GM21737 (cell line): ENCODE measurements around the gene ECM1.
A peak's percentile ranks its signal among the peaks of the same experiment; 100 is the strongest.

Experiments used
- ATAC-seq: cut with Tn5 transposase; IDR thresholded peaks from one replicate; pipeline ENCODE4 v1.9.1; 2021; ENCODE audit warnings: mild to moderate bottlenecking, moderate library complexity; ENCODE audit not compliant: unreplicated experiment

The ECM1 gene

DNA sequence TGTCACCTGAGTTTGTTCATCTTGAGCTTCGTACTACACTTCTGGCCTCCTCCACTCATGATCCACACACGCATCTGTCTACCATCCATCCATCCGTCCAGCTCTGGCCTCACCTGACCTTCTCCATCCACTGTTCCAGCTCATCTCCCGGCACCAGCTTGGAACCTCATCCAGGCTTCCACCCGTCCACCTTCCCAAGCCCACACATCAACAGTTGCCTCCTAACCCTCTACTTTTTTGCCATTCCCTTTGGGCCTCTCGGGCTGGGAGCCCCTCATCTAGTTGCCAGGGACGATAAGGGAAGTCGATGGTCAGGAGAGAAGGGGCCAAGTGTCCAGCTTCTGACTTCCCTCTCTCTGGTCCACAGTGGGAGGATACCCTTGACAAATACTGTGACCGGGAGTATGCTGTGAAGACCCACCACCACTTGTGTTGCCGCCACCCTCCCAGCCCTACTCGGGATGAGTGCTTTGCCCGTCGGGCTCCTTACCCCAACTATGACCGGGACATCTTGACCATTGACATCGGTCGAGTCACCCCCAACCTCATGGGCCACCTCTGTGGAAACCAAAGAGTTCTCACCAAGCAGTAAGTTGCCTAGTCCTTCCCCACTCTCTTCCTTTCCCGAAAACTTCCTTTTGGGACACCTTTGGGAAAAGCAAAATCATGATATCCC, 4.2 kb downstream of the ECM1 start:
- ATAC-seq = no peak

DNA sequence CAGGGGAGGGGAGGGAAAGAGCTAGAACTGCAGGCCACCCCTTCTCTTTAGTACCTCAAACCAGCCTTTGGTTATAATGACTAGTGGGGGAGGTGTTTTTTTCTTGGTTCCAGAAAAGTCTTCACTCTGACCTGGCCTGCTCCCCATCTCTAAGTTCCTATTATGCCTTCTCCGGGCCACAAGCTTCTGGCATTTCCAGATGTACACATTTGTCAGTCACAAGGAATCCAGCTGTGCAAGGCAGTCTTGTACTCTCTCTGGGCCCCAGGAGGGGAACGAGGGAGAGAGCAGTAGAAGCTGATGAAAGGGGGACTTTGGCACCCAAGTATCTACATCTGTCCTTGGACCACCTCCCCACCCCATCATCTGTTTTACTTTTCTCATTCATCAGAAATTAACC, 4.9 kb downstream of the ECM1 start:
- ATAC-seq = no peak

DNA sequence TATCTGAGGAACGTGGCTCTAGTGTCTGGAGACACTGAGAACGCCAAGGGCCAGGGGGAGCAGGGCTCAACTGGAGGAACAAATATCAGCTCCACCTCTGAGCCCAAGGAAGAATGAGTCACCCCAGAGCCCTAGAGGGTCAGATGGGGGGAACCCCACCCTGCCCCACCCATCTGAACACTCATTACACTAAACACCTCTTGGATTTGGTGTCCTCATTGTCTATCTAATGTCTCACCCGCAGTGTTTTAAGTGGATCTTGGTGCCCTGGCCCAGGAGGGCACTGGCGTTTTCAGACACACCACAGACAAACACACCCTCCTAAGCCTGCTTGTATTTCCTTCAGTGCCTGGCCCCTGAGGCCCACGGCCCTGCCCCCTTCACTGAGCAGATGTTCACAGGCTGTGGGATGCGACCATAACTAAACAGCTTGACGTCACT, 5.5 kb downstream of the ECM1 start:
- no peak for ATAC-seq

DNA sequence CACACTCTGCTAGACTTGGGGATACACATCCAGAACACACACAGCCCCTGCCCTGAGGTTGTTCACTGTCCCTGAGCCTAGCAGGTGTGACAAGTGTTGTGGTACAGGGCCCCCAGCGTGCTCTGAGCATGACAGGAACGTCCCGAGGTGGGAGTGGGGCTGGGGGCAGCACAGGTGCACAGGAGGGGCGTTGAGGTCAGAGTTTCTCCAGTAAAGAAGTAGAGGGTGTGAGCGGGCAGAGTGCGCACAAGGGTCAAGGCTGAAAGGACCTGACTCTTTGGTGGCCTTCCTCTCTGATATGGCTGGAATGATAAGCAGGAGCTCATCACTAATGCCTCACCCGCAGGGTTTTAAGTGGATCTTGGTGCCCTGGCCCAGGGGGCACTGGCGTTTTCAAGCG, 6.4 kb downstream of the ECM1 start:
- no peak for ATAC-seq

DNA sequence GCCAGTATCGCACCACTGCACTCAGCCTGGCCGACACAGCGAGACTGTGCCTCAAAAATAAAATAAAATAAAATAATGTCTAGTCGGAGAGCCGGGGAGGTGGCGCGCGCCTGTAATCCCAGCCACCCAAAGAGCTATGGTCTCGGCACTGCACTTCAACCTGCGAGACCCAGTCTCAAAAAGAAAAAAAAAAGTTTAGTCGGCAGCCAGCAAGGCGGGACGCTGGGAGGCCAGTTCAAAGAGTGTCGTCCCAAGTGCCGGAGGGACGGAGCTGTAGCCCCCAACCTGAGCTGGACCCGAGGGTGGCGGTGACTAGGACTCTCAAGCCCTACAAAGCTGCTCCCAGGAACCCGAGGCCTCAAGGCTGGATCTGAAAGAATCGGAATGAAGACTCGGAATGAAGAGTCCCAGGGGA, 7.0 kb downstream of the ECM1 start:
- ATAC-seq = peak; percentile 2

DNA sequence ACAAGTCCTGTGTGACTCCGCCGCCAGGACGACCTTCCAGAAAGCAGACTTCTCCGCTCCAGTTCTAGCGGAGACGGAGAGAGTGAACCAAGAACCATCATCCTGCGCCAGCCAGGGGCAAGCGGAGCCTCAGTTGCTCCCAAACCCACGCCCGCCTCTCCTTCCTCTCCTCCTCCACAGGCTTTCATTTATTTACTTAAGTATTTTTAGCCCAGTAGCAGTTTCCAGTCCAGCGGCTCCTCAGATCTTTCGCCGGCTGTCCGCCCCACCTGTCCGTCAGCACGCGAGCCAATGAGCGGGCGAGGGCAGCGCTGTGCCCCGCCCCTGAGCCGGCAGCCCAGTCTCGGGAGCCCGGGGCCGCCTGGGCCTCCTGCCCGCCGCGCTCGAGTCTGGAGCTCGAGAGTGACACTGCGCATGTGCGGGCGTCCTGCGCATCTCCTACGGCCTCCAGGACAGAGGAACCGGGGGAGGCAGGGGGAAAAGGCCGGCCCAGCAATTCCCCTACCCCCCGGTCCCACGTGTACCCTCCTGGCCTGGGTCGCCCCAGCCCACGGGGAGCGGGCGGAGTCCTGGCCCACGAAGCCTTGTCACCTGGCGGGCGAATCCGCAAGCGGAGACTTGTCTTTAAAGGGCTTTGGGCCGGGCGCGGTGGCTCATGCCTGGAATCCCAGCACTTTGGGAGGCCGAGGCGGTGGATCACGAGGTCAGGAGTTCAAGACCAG, 7.6 kb downstream of the ECM1 start, which contains the start of gene FALEC:
FALEC (plus strand) TSS at position 425 of the 722 bp plus-strand sequence.
- ATAC-seq = peak; percentile 95

DNA sequence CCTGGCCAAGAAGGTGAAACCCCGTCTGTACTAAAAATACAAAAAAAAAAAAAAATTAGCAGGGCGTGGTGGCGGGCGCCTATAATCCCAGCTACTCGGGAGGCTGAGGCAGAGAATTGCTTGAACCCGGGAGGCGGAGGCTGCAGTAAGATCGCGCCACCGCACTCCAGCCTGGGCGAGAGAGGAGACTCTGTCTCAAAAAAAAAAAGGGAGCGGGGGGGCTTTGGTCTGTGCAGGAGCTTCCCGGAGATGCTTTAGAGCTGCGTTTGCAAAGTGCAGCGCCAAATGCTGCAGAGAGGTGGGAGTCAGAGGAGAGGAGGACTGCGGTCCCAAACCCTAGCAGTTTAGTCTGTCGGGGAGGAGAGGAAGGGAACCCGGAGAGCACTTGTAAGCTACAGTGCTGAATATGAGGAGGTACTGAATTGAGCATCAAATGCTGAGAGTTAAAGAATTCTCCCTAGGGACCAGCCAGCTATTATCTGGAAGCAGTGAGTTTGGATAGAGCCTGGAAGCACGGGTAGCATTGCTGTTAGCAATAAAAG, 8.2 kb downstream of the ECM1 start:
- no peak for ATAC-seq

DNA sequence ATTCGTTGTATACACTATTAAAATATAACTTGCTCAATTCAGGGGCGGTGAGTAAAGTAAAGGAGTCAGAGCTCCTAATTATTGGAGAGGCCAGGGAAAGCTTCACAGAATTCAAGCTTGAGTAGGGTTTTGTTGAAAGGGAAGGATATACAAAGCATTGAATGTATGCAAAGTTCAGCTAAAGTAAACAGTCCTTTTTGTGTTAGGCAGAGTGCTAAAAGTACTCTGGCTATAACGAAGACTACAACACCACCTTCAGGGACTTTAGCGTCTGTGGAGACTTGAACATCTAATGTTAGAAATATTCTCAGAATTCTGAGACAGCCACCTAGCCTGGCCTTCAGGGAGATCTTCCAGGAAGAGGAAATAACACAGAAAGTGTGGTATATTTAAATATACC, 8.7 kb downstream of the ECM1 start:
- no peak for ATAC-seq

DNA sequence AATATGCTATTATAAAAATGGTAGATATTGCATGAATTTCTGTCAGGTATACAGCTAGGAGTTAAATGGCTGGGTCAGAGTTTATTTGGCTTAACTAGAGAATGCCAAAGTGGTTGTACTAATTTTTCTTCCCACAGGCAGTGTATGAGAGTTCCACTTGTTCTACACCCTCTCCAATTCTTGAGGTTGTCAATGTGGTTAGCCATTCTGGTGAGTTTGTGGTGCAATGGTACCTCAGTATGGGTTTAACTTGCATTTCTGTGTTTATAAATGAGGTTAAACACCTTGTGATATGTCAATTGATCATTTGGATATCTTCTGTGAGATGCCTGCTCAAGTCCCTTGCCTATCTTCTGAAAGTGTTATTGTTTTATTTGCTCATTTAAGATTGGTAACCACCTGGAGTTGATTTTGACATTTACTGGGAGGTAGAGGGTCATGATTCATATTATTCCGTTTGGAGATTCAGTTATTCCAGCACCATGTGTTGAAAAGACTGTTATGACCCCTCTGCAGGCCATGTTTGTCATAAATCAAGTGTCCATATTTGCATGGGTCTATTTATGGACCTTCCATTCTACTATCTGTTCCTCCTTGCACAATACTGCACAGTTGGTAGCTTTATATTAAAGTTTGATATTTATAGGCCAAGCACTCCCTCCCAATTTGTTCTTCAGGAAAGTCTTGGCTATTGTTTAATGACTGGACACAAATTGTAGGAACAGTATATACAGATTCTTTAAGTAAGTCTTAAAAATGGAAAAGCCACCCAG, 13.5 kb downstream of the ECM1 start:
- ATAC-seq = no peak

DNA sequence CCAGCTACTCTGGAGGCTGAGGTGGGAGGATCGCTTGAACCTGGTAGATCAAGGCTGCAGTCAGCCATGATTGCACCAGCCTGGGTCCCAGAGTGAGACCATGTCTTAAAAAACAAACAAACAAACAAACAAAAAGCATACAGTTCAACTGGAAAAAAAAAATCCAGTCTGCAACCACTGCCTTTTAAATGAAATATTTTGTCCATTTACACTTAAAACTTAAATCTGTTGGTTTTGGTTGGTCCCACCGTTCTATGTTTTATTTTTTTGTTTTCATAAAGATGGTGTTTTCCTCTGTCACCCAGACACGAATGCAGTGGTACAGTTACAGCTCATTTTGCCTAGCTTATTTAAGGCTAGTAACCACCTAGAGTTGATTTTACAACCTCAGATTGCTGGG, 17.4 kb downstream of the ECM1 start:
- no peak for ATAC-seq

DNA sequence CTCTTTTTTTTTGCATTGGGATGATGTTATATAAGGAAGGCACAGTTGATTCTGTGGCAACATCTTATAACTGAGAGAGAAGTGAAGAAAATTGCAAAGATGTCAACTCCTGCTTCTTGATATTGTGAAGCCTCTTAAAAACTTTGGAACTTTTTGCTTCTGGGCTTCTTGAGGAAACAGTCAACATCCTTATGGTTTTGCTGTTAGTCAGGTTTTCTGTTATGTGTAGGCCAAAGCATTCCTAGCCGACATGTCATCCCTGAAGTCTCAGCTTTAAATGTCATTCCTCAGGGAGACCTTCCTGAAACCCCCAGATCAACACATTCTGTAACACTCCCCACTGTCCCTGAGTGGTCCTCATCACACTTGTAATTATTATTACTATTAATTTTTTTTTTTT, 20.3 kb downstream of the ECM1 start:
- no peak for ATAC-seq

DNA sequence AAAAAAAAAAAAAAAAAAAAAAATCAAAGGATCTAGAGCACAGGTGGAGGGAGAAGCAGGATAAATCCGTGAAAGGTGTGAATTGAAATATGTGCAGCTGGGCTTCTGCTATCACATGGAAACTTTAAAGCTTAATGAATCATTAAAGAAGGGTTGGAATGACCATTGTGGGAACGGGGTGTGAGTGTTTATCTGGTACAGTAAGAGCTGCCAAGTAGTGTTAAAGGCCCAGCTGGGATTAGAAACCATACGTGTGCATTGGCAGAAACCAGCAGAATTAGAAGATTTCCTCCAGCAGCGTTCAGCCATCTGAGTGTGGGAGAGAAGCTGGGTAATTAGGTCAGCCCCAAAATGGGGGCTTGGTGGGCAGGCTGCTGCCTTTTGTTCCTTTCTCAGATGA, 21.1 kb downstream of the ECM1 start:
- ATAC-seq = no peak

DNA sequence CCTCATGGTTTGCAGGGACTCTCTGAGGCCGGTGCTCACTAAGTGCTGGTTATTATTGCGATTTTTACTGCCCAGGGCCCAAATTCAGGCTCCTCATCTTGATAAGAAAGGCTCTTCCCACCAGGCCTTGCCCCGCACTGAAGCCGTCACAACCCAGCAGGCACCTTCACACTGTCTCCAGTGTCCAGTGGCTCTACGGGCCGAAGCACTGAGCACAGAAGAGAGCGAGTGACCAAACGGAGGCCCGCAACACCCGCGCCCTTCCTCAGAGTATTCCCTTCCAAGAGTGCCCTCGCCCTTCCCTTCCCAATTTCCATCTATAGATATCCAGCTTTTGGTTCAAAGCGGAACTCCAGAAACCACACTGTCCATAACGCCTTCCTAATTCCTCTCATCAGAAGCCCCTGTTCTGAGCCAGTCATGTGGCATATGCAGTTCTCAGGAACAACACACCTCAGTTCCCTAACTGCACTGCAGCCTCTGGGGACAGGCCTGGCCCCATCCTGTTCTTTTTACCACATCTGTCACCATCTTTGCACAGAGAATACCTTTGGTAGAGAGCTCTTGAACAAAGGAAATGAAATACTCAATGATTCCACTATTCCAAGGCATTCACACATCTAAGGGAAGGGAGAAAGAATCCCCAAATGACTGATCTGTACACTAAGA, 22.7 kb downstream of the ECM1 start:
- ATAC-seq = no peak

DNA sequence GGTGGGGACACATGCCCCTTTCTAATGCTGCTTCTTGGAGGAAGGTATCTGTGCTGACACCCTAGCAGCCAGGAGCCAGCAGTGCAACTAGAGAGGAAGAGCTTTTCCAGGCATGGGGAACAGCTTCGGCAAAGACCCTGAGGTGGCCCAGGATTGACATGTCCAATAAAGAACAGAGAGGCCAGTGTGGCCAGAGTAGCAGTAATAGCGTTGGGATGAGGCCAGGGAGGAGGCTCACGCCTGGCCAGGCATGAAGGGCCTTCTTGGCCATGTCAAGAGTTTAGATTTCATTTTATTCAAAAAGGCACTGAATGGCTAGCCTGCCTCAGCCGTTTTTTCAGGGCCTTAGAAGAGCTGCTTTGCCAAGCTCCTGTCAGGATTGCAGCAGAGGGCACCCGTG, 25.0 kb downstream of the ECM1 start:
- no peak for ATAC-seq

DNA sequence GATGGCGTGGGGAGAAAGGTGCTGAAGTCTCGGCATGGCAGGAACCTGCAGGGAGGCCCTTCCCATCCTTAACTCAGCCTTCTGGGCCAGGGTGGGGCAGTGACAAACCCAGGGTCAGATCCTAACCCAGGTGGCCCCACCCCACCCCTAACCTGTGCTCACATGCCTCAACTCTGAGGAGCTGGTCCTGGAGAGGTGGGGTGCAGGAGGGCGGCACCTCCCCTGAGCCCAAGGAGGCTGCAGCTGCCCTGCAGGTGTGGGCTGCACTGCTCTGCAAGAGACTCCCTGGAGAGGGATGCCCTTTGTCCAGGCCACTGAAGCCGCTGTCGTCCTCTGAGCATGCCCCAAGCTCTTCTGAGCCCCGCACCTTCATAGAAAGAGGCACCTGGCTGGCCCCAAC, 26.1 kb downstream of the ECM1 start:
- no peak for ATAC-seq

DNA sequence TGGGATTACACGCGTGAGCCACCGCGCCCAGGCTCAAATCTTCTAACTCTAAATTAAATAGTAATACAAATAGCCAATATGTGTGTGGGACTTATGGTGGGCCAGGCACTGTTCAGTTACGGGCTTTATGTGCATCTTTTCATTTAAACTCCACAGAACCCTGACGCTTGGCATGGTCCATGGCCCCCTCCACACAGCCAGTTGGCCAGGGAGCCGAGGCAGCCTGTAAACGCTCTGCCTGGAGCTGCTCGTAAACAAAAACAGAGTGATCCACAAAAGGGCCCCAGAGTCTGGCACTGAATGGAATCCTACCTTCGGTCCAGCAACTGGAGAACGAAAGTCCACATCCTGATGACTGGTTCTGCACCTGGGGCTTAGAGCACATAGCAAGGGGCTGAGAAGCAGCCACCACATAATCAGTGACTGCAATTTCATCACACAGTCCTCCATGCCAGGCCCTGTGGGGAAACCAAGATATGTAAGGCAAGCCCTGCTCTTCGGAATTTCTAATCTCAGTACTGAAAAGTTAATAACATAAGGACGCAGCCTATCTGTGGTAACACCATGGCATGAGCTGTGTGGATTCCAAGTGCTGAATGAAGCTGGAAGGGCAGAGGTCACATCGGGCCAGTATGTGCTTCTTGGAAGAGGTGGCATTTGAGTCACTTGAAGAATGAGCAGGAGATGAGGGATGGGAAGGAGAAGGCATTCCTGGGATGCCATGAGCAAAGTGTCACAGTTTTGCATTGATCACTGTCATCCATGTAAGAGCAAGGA, 27.8 kb downstream of the ECM1 start:
- no peak for ATAC-seq

DNA sequence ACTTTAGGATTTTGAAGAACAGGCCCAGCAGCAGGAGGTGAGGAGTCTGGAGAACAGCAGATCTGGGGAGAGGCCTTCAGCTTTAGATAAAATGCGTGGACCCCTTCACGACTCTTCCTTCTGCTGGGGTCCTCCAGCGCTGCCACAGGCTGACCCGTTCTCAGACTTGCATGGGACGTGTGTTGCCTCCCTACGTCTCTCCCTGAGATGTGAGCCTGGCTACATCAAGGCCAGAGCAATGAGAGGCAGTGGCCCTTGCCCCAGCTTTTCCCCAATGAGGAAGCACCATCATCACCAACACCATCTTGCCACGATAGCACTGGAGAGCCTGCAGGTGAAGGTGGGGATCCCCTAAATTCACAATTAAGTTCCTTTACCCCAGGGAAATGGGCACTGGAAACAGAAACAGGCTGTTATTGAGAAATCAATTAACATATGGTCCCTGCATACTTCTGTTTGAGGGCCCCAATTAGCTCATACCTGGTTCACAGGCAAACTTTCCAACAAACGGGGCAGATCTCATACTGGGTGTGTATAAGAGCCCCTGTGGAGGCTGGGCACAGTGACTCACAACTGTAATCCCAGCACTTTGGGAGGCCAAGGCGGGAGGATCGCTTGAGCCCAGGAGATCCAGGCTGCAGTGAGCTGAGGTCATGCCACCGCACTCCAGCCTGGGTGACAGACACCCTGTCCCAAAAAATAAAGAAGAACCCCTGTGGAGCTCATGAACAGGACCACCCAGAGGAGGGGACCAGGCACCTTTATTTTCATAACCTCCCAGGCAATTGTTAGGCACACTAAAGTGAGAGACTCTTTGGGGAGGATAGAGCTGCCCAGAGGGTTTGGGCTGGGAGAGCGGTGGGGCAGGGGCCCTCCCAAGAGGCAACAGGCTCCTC, 29.2 kb downstream of the ECM1 start:
- no peak for ATAC-seq

DNA sequence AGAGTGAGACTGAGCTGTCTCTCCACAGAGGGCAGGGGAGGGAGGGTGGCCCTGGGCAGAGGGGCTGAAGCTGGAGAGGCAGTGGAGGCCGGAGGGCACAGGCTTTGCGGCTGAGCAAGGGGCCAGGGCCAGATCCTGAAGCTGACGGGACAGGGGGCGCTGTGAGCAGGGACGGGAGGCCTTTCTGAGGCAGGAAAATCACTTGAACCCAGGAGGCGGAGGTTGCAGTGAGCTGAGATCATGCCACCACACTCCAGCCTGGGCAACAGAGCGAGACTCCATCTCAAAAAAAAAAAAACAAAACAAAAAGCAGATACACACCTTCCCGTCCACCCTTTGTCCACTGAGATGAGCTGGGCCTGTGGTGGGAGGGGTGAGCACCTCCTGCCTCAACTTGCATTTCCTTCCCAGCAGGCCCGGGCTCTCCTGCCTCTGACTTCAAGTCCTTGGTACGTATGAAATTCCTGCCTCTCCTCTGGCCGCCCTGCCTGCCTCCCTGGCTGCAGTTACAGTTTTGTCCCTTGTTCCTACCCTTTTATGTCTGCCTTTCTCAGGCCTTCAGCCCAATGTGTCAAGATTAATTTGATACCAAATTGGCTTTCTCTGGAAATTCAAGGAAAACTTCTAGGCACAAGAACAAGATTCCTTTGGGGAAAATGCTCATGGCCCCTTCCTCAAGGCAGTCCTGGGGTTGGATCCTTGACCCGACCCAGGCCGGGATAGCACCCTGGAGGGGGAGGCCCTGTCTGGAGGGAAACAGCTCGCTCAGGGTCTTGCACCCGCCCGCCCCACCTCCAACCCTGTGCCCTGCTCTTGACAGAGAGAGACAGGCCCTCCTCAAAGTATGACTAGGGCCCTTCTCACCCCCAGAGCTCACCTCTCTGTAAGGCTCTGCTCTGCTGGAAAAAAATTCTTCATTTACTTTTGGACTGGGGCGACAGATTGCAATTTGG, 30.1 kb downstream of the ECM1 start:
- no peak for ATAC-seq
